Measurements from ENCODE around the gene DDX42. TPM values are rescaled to one million over a fixed set of nuclear protein-coding genes. Genes with fewer than 3 reads are reported as not detected.

DDX42 gene
- total RNA-seq, 3 donors from 2014 or later, result 86.1 to 137 (median 89.9) TPM

DNA sequence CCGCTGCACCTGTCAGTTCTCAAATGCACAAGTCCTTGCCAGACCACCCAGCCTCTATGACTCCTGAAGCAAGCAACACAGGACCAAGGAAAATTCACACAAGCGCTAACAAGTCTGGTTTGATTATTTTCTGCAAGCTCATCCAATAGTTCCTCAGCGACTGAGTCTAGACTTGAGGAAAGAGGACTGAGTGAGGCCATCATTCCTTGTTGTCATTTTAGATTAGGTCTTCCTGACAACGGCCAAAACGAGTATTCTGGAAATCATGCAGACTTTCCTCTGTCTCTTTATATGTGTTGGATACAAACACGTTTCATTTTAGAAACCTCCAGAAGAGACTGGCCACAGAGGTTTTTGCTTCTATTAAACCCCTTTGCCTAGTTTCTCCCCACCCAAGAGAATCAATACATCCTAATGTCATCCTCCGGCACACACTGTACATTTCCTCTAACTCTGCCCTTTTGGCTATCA is 1.1 kb upstream of the DDX42 start:
- intact Hi-C loops (cut with DNase I, micrococcal nuclease), result loop anchor here in 1 of 2 donors (10.0 kb wide), 1 partner anchor 52 kb away; the partner anchor contains the start of genes FTSJ3 and PSMC5
- TF ChIP-seq, protein P1, sequence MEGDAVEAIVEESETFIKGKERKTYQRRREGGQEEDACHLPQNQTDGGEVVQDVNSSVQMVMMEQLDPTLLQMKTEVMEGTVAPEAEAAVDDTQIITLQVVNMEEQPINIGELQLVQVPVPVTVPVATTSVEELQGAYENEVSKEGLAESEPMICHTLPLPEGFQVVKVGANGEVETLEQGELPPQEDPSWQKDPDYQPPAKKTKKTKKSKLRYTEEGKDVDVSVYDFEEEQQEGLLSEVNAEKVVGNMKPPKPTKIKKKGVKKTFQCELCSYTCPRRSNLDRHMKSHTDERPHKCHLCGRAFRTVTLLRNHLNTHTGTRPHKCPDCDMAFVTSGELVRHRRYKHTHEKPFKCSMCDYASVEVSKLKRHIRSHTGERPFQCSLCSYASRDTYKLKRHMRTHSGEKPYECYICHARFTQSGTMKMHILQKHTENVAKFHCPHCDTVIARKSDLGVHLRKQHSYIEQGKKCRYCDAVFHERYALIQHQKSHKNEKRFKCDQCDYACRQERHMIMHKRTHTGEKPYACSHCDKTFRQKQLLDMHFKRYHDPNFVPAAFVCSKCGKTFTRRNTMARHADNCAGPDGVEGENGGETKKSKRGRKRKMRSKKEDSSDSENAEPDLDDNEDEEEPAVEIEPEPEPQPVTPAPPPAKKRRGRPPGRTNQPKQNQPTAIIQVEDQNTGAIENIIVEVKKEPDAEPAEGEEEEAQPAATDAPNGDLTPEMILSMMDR (IDR thresholded peaks at IDR 0.05), result no peak
- ATAC-seq (no peak), DNase-seq (peak in 1 of 3 donors; percentile 33)
- peaks cover 5% of the 10 kb centered on the region for H3K36me3 ChIP-seq (ENCODE audit: low read depth)
- H3K9me3 ChIP-seq, result no peaks in the 10 kb centered on the region
- peaks cover 31% of the 10 kb centered on the region for H3K4me1 ChIP-seq (ENCODE audit: low read depth)
- peak overlapping the region; percentile 66 for H3K4me3 ChIP-seq

DNA sequence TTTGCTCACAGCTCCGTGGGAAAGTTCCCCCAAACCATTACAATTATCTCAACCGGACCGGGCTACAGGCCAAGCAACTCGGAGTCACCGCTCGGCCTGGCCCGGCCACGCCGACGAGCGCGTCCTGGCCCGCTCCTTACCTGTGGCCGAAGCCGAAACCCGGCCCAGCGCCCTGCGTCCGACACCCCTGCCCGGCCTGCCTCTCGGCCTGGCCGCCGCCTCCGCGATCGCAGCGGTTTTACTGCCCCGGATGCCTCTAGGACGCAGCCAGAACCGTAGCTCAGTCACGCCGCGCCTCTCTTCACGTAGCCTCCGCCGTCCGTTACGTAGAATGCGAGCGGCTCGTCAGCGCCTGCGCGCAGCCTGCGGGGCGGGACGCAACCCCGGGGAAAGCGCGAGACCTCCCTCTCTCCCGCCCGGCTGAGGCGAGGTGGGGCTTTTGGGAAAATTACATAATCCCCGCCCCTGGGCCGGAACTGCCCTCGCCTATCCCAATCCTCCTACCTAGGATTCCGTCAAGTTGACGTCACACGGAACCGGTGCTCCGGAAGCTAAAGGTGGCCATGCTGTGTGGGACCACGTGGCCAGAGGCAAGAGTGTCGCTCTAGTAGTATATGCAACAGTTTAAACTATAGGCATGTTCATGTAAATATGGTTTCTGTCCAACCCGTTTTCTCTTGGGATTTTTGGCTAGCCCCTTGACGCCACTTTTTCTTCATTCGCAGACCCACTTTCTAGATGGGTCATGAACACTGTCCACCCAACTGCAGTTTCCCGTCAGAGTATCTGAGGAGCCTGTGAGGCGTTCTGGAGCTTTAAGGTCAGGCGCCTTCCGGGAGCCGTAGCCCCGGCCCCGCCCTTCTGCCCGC is 464 bp upstream of the DDX42 start, which contains the start of gene CCDC47:
TSS of gene CCDC47 (minus strand) at position 326 of the 869 bp plus-strand sequence. CDS start 7,422 bp downstream, outside the sequence.
- Histone ChIP-seq H3K4me1 (ENCODE audit: low read depth) (peaks cover 31% of the 10 kb centered on the region), H3K9me3 (no peaks in the 10 kb centered on the region), H3K36me3 (ENCODE audit: low read depth) (peaks cover 5% of the 10 kb centered on the region), H3K4me3 (peak within 1 kb of the TSS; percentile 90)
- TF ChIP-seq, protein P1 (IDR thresholded peaks at IDR 0.05), result no peak
- ATAC-seq, result peak; percentile 89
- peak; percentile 99 for DNase-seq
- intact Hi-C loops (cut with DNase I, micrococcal nuclease), result loop anchor here in 1 of 2 donors (10.0 kb wide), 1 partner anchor 51 kb away; the partner anchor contains the start of genes FTSJ3 and PSMC5

DNA sequence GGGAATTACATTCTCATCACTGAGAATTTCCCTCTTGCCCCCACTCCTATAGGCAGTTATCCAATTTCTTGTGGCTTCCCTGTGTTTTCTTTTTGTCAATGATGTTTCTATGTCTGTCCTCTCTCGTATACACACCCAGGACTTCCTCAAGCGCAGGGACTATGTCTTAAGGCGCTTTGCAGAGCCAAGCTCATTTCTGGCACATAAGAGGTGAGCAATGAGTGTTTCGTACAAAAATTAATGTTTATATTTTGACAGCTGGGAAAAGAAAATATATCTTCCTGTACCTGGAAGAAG is 947 bp downstream of the DDX42 start:
- H3K9me3 ChIP-seq, result no peaks in the 10 kb centered on the region
- peak overlapping the region; percentile 90 for H3K4me3 ChIP-seq
- peaks cover 5% of the 10 kb centered on the region for H3K36me3 ChIP-seq (ENCODE audit: low read depth)
- peak in 1 of 3 donors; percentile 17 for DNase-seq
- intact Hi-C loops (cut with DNase I, micrococcal nuclease), result loop anchor here in 1 of 2 donors (10.0 kb wide), 1 partner anchor 50 kb away; the partner anchor contains the start of genes FTSJ3 and PSMC5
- H3K4me1 ChIP-seq (ENCODE audit: low read depth), result peaks cover 31% of the 10 kb centered on the region
- TF ChIP-seq, protein P1 (IDR thresholded peaks at IDR 0.05), result no peak
- no peak for ATAC-seq

DNA sequence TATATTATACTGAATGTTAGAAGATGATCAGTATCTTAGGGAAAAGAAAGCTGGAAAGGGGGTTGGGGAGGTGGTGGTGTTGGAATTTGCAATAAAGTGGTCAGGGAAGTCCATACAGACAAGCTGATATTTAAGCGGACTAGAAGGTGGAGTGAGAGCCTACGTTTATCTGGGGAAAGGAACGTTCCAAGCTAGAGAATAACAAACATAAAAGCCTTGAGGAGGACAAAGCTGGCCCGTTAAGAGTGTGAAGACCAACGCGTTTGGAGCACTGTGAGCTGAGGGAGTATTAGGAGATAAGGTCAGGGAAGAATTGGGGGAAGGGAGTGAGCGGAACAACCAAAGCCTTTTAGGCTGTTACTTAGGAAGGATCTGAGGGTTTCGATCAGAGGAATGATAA is 1.4 kb downstream of the DDX42 start:
- Histone ChIP-seq H3K9me3 (no peaks in the 10 kb centered on the region), H3K36me3 (ENCODE audit: low read depth) (peaks cover 5% of the 10 kb centered on the region), H3K4me3 (no peak overlapping the region), H3K4me1 (ENCODE audit: low read depth) (peaks cover 31% of the 10 kb centered on the region)
- no peak for ATAC-seq
- intact Hi-C loops (cut with DNase I, micrococcal nuclease), result loop anchor here in 1 of 2 donors (10.0 kb wide), 1 partner anchor 49 kb away; the partner anchor contains the start of genes FTSJ3 and PSMC5
- DNase-seq, result no peak
- TF ChIP-seq, protein P1 (IDR thresholded peaks at IDR 0.05), result no peak

DNA sequence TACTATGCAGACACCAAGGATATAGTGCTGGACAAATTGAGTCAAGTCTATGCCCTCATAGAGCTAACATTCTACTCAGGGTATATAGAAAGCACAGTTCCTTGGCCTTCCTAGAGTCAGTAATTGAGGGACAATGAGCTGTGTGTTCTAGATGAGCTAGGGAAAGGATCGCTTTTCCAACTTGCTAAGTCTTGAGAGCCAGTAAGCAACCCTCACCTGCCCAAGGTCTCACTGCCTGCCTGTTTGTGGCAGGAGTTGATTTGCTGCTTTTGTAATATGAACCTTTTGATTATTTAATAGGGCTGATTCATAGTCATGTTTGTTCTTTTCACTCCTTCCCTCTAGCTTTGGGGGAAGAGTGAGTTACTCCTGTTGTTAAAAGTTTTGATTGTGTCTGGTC is 6.5 kb downstream of the DDX42 start:
- ATAC-seq, result no peak
- H3K4me1 ChIP-seq (ENCODE audit: low read depth), result peaks cover 12% of the 10 kb centered on the region
- intact Hi-C loops (cut with DNase I, micrococcal nuclease), result no loop called here

More for the DNA sequence above, 6.5 kb downstream of the DDX42 start:
- no peaks in the 10 kb centered on the region for H3K36me3 ChIP-seq (ENCODE audit: low read depth)
- no peaks in the 10 kb centered on the region for H3K9me3 ChIP-seq
- DNase-seq, result no peak
- TF ChIP-seq, protein P1 (IDR thresholded peaks at IDR 0.05), result no peak
- H3K4me3 ChIP-seq, result no peak overlapping the region
